HuH-7 (cell line): ENCODE measurements around the gene ZNF608.
A peak's percentile ranks its signal among the peaks of the same experiment; 100 is the strongest.

Source experiments
- DNase-seq: peaks from one replicate; pipeline ENCODE4 v3.0.0; 2011; ENCODE audit warnings: low spot score

Gene ZNF608

GRCh38 chr5:124719113-124719967 lies 27.1 kb downstream of the ZNF608 start:
- DNase-seq, result no peak

DNA sequence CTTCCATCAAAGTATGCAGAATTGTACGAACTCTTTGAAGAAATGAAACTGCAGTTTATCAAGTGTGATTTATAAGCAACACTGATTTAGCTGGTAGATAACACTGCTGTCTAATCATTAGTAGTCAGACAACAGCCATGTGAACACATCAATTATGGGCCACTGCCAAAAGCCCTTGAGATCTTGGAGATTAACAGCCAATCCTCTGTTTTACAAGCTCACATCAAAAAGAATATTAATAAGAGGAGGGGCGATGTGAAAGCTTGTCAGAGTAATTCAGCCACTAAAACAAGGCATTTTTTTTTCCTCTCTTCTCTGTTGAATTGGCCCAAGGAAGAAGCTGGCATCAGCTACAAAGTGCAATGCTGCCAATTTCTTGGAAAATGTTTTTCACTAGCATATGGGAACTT lies 28.1 kb downstream of the ZNF608 start:
- no peak for DNase-seq

DNA sequence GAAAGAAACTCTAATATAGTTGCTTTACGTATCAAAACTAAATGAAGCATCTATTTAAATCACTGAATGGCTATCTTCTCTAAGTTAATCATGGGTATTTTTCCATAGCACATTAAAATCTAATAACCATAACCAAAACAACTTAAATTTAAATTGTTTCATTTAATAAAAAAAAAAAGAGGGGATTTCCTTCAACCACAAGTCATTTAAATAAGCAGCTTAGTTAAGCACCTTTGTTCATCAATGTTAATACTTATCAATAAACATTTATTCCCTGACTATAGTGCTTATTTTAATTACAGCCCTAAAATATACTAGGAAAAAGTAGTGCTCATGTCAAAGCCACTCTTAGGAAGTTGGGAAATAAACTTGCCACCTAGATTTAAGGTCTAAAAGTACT lies 30.3 kb downstream of the ZNF608 start:
- DNase-seq, result no peak

DNA sequence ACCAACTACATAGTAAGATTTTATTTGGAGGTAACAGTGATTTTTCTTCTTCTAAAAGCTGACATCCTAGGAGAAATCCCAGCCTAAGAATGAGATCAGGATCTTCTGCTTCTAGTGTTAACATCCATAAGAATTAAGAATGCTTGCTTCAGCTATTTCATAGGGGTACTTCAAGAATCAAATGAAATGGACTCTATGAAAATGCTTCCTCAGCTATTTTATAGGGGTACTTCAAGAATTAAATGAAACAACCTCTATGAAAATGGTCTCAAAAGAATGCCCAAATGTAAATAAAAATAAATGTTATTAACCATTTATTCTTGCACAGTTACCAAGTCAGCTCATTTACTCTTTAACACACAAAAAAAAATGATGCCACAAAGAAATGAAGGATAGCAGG lies 31.5 kb downstream of the ZNF608 start:
- DNase-seq, result no peak

GRCh38 chr5:124713595-124713994 lies 32.8 kb downstream of the ZNF608 start:
- no peak for DNase-seq

DNA sequence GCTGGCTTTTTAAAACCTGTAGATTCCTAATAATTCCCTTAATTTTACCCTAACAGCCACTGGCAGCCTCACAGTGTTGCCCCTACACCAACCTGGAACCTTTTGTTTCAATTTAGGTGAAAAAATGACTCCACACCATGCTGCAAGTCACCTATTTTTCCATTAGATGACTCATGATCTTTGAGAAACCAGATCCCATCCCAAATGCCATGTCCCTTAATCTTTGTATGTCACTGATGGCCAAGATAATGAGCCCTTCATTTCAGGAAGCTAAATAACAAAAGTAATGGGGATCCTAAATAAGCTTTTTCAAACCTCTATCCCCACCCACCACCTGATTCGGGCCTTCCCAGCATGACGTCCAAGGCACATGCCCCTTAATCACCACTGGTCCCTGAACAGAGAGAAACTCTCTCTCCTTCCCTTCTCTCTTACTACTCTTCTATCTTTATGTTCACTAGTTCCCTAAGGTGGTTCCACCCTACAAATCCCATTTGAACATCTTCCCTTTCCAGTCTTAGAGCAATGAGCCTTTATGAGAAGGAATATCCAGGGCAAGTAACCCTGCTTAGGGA lies 33.6 kb downstream of the ZNF608 start:
- no peak for DNase-seq

DNA sequence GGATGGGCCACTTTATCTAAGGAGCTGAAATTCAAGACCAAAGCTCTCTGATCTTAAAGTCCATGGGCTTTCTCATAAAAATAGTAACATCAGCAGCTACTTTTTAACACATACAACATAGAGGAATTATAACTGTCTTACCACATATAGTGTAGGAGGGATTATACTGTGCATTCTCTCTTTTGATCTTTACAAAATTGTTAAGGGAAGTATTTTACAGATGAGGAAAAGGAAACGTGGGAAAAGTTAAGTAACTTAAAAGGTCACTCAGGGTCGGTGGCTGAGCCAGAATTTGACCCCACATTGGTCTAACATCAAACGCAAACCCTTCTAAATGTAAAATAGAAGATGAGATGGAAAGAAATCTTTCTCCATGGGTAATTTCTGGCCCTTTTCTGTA lies 38.4 kb downstream of the ZNF608 start:
- no peak for DNase-seq

DNA sequence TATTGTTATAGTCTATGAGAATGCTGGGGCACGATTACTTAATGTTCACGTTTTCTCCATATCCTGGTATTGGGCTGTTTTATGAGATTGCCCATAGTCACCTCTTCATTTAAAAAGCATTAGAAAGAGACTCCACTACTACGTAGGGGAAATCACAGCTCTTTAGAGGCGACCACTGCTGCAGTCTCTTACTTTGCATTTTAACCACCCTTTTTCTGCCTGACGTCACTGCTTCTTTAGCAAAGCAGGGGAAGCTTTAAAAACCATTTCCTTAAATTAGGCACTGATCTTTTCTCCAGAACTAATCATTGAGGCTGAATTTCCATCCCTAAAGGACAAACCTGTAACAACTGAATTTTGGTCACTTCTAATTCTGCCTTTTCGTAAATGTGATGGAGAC lies 38.9 kb downstream of the ZNF608 start:
- DNase-seq, result no peak

DNA sequence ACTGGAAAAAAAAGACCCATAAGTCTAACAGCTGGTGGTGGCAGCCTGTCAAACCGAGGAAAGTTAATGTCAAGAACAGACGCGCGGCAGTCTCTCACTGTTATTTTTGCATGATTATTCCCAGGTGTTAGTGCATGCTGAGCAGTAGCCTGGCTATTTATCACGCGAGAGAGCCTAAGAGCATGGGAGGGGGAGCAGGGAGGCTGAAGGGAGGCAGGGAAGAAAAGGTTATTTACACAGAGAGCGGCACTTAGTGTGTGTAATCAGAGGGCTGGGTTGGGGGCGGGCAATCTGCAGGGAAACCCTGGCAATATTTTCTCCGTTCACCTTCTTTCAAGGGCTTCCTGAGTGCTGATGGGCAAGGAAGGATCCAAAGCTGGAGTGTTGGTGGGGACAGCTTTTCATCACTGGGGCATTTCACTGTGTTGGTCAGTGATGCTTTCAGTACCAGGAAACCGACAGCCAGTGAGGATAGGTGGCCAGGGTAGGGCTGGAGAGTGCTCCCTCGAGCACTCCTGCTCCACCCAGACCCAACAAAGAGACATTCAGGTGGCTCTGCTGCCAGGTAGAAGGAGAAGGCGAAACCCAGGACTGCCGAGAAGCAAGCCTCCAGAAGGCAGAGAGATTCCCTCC lies 39.6 kb downstream of the ZNF608 start:
- DNase-seq, result peak; percentile 37

DNA sequence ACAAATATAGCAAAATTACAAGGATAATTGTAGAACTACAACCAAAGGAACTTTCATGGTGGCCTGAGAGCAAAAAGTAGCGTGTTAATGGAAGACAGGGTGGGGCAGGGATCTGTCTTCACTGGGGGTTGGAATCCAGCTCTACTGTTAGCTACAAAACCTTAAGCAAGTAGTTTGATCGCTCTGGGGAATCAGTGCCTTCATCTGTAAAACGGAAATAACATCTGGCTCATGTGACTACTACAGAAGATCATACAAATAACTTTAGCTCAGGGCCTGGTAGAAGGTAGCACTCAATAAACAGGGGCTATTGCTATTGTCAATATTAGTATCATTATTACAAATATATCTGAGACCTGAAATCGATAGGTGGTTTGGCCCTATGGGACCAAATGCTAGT lies 40.4 kb downstream of the ZNF608 start:
- no peak for DNase-seq

- DNase-seq, result no peak
These were observed 40.9 kb downstream of the ZNF608 start for GRCh38 chr5:124705577-124705976.

DNA sequence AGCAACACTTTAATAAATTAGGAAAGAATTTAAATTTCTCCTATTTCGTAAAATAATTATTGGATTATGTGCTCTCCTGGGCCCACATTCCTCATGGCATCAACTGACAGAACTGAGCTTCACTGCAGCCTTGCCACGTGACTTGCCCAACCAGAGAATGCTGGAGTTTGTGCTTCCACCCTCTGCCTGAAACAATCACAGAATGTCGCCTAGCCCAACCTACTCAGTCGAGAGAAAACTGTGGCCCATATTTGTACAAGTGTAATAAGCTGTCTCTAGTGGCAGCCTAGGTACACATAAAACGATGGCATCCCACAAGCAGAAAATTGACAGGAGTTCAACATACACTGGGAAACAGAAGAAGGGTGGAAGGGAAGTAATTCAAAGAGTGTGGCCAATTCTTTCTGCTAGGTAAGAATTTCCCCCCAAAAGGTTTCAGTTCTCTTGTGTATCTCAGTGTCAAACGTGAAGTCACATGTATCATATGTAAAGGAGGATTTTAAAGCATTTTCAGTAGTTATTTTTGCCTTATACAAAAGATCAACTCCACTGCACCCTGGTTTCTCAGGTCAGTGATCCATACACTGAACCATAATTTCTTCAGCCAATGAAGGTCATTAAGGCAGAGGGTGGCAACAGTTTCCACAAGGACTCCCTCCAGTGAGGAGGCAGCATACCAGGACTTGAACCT lies 41.7 kb downstream of the ZNF608 start:
- DNase-seq, result no peak

DNA sequence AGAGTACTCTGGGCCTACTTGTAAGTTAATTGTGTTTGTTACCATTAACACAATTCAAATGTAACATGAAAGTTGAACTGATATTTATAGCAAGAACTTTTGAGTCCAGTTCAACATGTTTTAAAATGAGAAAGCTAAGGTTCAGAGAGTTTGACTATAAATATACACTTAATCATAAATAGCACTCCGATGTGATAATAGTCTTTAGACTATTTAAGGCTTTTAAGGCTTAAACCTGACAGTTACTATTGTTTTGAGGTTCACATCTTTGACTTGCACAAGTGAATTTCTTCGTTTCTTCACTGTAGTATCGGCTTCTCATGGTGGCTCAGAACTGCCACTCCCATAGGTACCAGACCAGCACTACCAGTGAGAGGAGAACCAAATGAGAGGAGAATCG lies 42.4 kb downstream of the ZNF608 start:
- no peak for DNase-seq

- no peak for DNase-seq
These were observed 43.9 kb downstream of the ZNF608 start for GRCh38 chr5:124702525-124702924.

DNA sequence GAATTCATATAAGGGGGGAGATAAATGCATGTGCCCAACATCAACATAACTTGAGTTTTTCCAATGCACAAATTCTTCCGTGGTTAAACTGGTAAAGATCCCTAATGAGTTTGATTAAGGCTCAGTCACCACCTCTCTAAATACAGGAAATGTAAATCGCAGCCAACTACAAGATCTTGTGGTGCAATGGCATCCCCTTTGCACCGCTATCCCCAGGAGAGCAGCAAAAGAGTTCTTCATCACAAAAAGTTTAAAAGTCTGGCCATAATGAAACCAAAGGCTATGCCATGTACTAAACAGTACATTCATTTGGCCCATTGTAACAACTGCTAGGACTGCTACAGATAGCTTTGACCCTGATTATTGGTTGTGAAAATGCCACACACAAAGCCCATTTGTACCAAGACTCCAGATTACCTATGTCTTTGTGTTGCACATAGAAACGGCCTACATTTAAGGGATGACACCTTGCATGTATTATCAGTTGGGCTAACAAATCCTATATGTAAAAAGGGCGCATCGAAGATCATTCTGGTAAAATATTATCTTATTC lies 44.5 kb downstream of the ZNF608 start:
- no peak for DNase-seq

DNA sequence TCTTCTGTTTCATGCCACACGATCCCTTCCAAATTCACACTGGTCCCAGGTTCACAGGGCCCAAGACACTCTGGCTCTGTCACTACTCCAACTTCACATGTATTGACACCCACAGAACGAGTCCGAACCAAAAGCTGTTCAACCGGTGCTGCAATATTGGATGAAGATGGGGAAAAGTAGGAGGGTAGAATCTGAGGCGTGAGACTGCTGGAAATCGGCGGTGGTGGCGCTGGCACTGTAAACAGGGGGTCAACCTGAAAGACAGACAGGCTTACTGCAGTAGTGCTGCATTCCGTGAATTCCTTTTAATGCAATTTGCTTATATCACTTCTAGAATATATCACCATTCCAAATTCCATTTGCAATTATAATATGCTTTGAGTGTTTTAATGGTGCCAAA lies 45.4 kb downstream of the ZNF608 start:
- DNase-seq, result no peak

- DNase-seq, result no peak
These were observed 46.1 kb downstream of the ZNF608 start for GRCh38 chr5:124700333-124700732.

GRCh38 chr5:124698770-124699169 lies 47.7 kb downstream of the ZNF608 start:
- DNase-seq, result no peak

DNA sequence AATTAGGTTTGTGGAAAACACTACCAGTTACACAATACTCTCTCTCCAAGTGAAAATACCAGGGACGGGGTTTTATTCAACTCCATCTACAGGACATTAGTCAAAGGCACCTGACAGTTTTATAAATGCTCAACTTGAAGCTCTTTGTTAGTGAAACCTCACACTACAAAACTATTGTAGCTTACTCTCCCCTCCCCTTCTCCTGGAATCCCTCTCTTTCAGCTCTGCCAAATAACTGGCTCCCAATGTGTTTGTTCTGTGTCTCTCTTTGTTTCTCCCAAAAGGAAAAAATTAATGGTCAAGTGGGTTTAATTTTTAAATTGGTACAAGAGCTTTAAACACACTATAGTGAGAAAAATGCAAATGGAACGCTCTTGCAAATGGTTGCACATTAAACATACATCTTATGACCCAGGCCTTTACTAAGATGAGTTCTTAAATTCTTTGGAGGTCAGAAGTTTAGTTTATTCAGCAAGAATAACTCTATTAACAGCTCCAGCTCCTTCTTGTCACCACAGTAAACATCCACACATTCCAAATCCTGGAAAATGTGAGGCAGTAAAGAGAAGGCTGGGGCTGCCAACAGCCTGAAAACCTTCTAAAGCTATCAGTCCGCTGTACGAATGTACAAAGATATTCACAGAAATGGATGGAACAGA lies 48.4 kb downstream of the ZNF608 start:
- no peak for DNase-seq

DNA sequence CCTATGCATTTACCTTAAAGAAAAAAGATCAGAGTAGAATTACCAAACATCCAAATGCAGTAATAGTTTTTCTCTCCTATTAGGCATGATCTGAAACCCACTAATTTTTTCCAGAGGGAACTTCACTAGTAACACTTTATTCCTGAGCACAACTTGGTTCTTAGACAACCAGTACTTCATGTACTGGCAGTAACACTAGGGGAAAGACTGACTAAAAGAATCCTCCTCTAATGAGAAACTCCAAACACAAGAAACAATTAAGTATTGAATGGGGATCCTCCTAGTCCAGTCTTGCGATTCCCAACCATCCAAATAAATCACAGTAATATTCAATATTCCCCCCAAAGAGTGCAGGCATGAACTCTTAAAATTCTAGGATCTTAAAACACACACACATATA lies 48.9 kb downstream of the ZNF608 start:
- DNase-seq, result no peak

DNA sequence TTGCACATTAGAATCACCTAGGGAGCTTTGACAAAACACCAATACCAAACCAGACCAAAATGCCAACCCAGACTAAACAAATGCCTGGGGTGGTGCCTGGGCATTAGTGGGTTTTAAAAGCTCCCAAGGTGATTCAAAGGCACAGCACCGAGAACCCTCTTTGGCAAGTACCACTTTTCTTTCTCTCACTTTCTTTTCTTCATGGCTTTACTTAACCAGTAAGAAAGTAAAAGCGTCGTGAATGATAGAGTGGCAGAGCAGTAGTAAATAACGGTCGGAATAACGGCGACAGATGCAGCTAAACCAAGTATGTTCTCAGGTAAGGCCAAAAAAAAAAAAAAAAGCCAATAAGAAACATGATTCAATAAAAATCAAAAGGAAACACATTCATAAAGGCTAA lies 49.5 kb downstream of the ZNF608 start:
- no peak for DNase-seq
